ENCODE measurements around the gene CATSPER1.

GRCh38 chr11:66066751-66067150, 40.5 kb upstream of the CATSPER1 start:
- TF ChIP-seq TCF7L2 (IDR thresholded peaks at IDR 0.05; ENCODE audit: low read depth, low read length) (no peak), POLR2AphosphoS5 (IDR thresholded peaks at IDR 0.05; ENCODE audit: low read depth, low read length) (no peak), CTCF (IDR thresholded peaks at IDR 0.05) (no peak), REST (IDR thresholded peaks at IDR 0.05; ENCODE audit: insufficient read depth in 1 of 2, low read depth in 2 of 2, low read length in 1 of 2) (no peak), SIN3A (IDR thresholded peaks at IDR 0.05; ENCODE audit: borderline replicate concordance, insufficient read depth, low read depth, low read length) (no peak)

Data from Panc1 (cell line).